CD4-positive, alpha-beta memory T cell (primary cell): ENCODE results near the gene SMC1B. TPM values are rescaled to one million over a fixed set of nuclear protein-coding genes. Genes with fewer than 3 reads are reported as not detected.
A peak's percentile ranks its signal among the peaks of the same experiment; 100 is the strongest.

Source experiments
- CTCF ChIA-PET: fragments of 350-600 bp; sonication (Branson Sonifier 250); formaldehyde crosslinking; loops from one replicate; lab custom pipeline; 2021; ENCODE audit warnings: inconsistent platforms; ENCODE audit not compliant: partially characterized antibody; lab: Charles Lee
- POLR2A ChIA-PET: fragments of 350-600 bp; sonication (Branson Sonifier 250); formaldehyde crosslinking; loops from one replicate; lab custom pipeline; 2021; ENCODE audit not compliant: partially characterized antibody; lab: Charles Lee
- DNase-seq, 5 donors: peaks; one replicate each; pipeline versions ENCODE4 v3.0.0 to v3.0.0-alpha.2; 2020 to 2022; ENCODE audit warnings: mixed read lengths in 1 of 5
- H3K27ac ChIP-seq: one replicate; pipeline ENCODE4 v1.7.0; 2013; ENCODE audit warnings: low read depth, low read length
- H3K27me3 ChIP-seq: 2 replicates; pipeline ENCODE4 v1.7.0; 2013; ENCODE audit warnings: mild to moderate bottlenecking, low read length, moderate library complexity; ENCODE audit not compliant: insufficient read depth
- H3K36me3 ChIP-seq: 2 replicates; pipeline ENCODE4 v1.7.0; 2013; ENCODE audit warnings: mild to moderate bottlenecking, low read length, moderate library complexity; ENCODE audit not compliant: insufficient read depth
- H3K4me1 ChIP-seq: 2 replicates; pipeline ENCODE4 v1.7.0; 2013; ENCODE audit warnings: mild to moderate bottlenecking, low read length, moderate library complexity; ENCODE audit not compliant: insufficient read depth
- H3K4me3 ChIP-seq, 2 donors: one replicate each; pipeline ENCODE4 v1.7.0; 2013; ENCODE audit warnings: low read length in 2 of 2, mild to moderate bottlenecking in 1 of 2
- H3K9me3 ChIP-seq, 2 donors: one replicate each; pipeline ENCODE4 v1.7.0; 2013; ENCODE audit warnings: low read length in 2 of 2, control low read depth in 1 of 2; ENCODE audit not compliant: control insufficient read depth in 1 of 2
- H3K27ac Mint-ChIP-seq, 7 donors: one replicate each; pipeline ENCODE4 v1.8.0; 2020 to 2021; ENCODE audit warnings: mixed read lengths in 7 of 7, mild to moderate bottlenecking in 6 of 7, inconsistent platforms in 3 of 7, moderate library complexity in 3 of 7
- H3K27me3 Mint-ChIP-seq, 2 donors: one replicate each; pipeline ENCODE4 v1.8.0; 2020 to 2021; ENCODE audit warnings: mixed read lengths in 2 of 2
- H3K36me3 Mint-ChIP-seq, 2 donors: one replicate each; pipeline ENCODE4 v1.8.0; 2020 to 2021; ENCODE audit warnings: mixed read lengths in 2 of 2, inconsistent platforms in 1 of 2, mild to moderate bottlenecking in 1 of 2
- H3K4me1 Mint-ChIP-seq, 4 donors: one replicate each; pipeline ENCODE4 v1.8.0; 2020 to 2021; ENCODE audit warnings: mixed read lengths in 4 of 4, mild to moderate bottlenecking in 1 of 4
- H3K4me3 Mint-ChIP-seq, 8 donors: one replicate each; pipeline ENCODE4 v1.8.0; 2020 to 2021; ENCODE audit warnings: mixed read lengths in 8 of 8, mild to moderate bottlenecking in 7 of 8, moderate library complexity in 6 of 8, inconsistent platforms in 3 of 8
- H3K9me3 Mint-ChIP-seq, 8 donors: one replicate each; pipeline ENCODE4 v1.8.0; 2020 to 2021; ENCODE audit warnings: mixed read lengths in 8 of 8, mild to moderate bottlenecking in 5 of 8, inconsistent platforms in 3 of 8, moderate library complexity in 1 of 8
- intact Hi-C: fragments of 100-400 bp; cut with micrococcal nuclease; formaldehyde crosslinking; loops from one replicate; pipeline ENCODE4 v1.15.1; 2023
- polyA plus RNA-seq, 2 donors: library from polyadenylated mRNA; unstranded; fragments of 300-500 nt; fragmentation: Illumina TruSeq; gene quantifications; one replicate each; pipeline ENCODE4 v1.2.3, GENCODE V29; 2021
- total RNA-seq, 2 experiments: library from RNA; stranded (reverse); gene quantifications; one replicate each; pipeline ENCODE4 v1.2.3, GENCODE V29; 2021

Gene SMC1B
- total and polyA plus RNA-seq, 4 experiments from 2014 or later = 0.08 TPM; not detected in 3

DNA sequence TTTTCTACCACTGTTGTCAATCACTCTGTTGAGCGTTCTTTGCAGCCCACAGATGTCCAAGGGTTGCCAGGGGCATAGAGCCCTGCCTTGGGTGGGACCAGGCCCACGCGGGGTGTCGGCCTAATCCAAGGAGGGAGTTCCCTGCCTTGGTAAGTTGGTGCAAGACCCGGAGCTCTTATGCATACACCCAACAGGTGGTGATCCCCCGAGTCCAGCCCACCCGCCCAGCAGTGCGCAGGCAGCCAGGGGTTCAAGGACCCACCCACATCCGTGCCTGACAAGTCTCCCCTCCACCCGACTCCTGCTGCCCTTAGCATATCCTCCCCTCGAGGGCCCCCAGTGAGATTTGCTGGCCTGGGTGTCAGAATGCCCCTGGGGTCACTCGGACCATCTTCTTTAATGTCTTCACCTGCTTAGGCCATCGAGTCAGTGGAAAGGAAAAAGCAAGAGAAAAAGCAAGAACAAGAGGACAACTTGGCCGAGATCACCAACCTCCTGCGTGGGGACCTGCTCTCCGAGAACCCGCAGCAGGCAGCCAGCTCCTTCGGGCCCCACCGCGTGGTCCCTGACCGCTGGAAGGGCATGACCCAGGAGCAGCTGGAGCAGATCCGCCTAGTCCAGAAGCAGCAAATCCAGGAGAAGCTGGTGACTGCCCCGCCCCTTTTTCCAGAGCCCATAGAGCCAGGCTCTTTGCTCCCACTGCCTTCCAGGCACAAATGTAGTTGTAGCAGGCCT, 12.3 kb upstream of the SMC1B start:
- Mint-ChIP-seq H3K4me1 (no peaks in the 10 kb centered on the region), H3K36me3 (no peaks in the 10 kb centered on the region), H3K27ac (peak overlapping the region in 1 of 7 donors; percentile 20), H3K9me3 (peaks cover 0 to 7% (median 0%) of the 10 kb centered on the region in 8 donors), H3K27me3 (no peaks in the 10 kb centered on the region), H3K4me3 (no peak overlapping the region)
- ChIA-PET POLR2A (no interaction called here), CTCF (interaction anchor here (1.1 kb wide), 1 partner anchor 12 kb away, joined by 3 read pairs; no protein-coding TSS in a partner anchor)
- intact Hi-C loops = no loop called here
- Histone ChIP-seq H3K4me3 (no peak overlapping the region), H3K36me3 (no peaks in the 10 kb centered on the region), H3K4me1 (no peaks in the 10 kb centered on the region), H3K9me3 (no peaks in the 10 kb centered on the region), H3K27ac (no peak overlapping the region), H3K27me3 (no peaks in the 10 kb centered on the region)
- no peak for DNase-seq

DNA sequence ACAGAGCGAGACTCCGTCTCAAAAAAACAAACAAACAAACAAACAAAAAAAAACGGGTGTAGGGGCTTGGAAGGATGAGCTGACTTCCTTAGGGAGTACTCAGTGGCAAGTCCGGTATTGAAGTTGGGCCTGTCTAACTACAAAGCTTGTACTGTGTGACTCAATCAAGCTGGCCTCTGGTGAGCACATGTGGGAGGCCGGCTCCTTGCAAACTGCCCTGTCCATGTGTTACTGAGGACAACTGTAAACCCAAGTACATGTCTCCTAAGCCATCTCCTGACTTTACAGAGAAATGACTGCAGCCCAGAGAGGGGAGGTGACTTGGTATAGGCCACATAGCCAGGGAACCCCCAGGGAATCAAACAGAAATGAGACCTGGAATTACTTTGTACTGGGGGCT, 11.7 kb upstream of the SMC1B start:
- intact Hi-C loops = no loop called here
- POLR2A ChIA-PET = no interaction called here
- H3K27me3 Mint-ChIP-seq = no peaks in the 10 kb centered on the region
- no peaks in the 10 kb centered on the region for H3K4me1 Mint-ChIP-seq
- no peak overlapping the region for H3K4me3 ChIP-seq
- no peak overlapping the region for H3K4me3 Mint-ChIP-seq
- no peaks in the 10 kb centered on the region for H3K36me3 ChIP-seq
- H3K9me3 ChIP-seq = no peaks in the 10 kb centered on the region
- H3K27me3 ChIP-seq = no peaks in the 10 kb centered on the region
- H3K27ac ChIP-seq = no peak overlapping the region
- H3K27ac Mint-ChIP-seq = no peak overlapping the region
- H3K36me3 Mint-ChIP-seq = no peaks in the 10 kb centered on the region
- H3K4me1 ChIP-seq = no peaks in the 10 kb centered on the region
- DNase-seq = no peak
- peaks cover 0 to 7% (median 0%) of the 10 kb centered on the region in 8 donors for H3K9me3 Mint-ChIP-seq
- CTCF ChIA-PET = interaction anchor here (1.1 kb wide), 1 partner anchor 12 kb away, joined by 3 read pairs; no protein-coding TSS in a partner anchor

- H3K4me1 ChIP-seq = no peaks in the 10 kb centered on the region
- no peak overlapping the region for H3K27ac Mint-ChIP-seq
- no peaks in the 10 kb centered on the region for H3K36me3 ChIP-seq
- H3K27ac ChIP-seq = no peak overlapping the region
- no peak overlapping the region for H3K4me3 Mint-ChIP-seq
- ChIA-PET CTCF (no interaction called here), POLR2A (no interaction called here)
- H3K4me1 Mint-ChIP-seq = no peaks in the 10 kb centered on the region
- H3K27me3 ChIP-seq = no peaks in the 10 kb centered on the region
- intact Hi-C loops = no loop called here
- H3K9me3 Mint-ChIP-seq = peaks cover 0 to 7% (median 0%) of the 10 kb centered on the region in 8 donors
- no peaks in the 10 kb centered on the region for H3K36me3 Mint-ChIP-seq
- no peak for DNase-seq
- H3K4me3 ChIP-seq = no peak overlapping the region
- no peaks in the 10 kb centered on the region for H3K9me3 ChIP-seq
- no peaks in the 10 kb centered on the region for H3K27me3 Mint-ChIP-seq
These were observed 10.9 kb upstream of the SMC1B start for GRCh38 chr22:45424241-45424731.

- H3K4me1 Mint-ChIP-seq = no peaks in the 10 kb centered on the region
- CTCF ChIA-PET = no interaction called here
- Histone ChIP-seq H3K4me1 (no peaks in the 10 kb centered on the region), H3K27ac (no peak overlapping the region), H3K9me3 (no peaks in the 10 kb centered on the region), H3K27me3 (no peaks in the 10 kb centered on the region), H3K36me3 (no peaks in the 10 kb centered on the region), H3K4me3 (no peak overlapping the region)
- DNase-seq = no peak
- intact Hi-C loops = no loop called here
- H3K36me3 Mint-ChIP-seq = no peaks in the 10 kb centered on the region
- no peak overlapping the region for H3K4me3 Mint-ChIP-seq
- POLR2A ChIA-PET = no interaction called here
- H3K9me3 Mint-ChIP-seq = peaks cover 0 to 7% (median 0%) of the 10 kb centered on the region in 8 donors
- H3K27me3 Mint-ChIP-seq = no peaks in the 10 kb centered on the region
- H3K27ac Mint-ChIP-seq = no peak overlapping the region
These were observed 10.1 kb upstream of the SMC1B start for GRCh38 chr22:45423524-45423923.

DNA sequence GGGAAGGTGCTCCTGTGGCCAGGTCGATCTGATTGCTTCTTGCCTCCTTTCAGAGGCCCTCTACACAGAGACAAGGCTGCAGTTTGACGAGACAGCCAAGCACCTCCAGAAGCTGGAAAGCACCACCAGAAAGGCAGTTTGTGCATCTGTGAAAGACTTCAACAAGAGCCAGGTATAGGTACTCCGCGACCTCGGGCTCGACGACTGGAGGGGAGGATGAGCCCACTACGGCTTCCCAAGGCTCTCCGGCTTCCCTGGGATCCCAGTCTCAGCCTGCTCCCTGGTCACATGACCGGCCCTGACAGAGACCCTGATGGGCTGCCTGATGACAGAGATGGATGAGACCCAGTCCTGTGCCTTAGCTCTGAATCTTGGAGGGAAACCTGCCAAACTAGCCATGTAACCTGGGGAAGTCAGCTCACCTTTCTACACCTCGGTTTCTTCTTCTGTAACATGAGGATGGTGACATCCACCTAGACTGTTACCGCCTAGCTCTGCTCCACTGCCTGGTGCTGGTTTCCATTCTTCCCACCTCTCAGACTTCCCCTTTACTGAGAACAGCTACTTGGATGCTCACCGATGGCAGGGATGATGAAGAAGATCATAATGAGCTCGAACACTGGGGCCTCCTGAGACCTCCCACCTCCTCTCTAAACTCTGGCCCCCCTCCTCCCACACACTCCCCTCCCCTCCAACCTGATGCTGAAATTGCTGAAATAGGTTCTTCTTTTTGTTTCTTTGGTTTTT, 9.0 kb upstream of the SMC1B start:
- no peaks in the 10 kb centered on the region for H3K4me1 Mint-ChIP-seq
- H3K36me3 Mint-ChIP-seq = no peaks in the 10 kb centered on the region
- no peaks in the 10 kb centered on the region for H3K9me3 ChIP-seq
- H3K36me3 ChIP-seq = no peaks in the 10 kb centered on the region
- H3K27ac Mint-ChIP-seq = no peak overlapping the region
- H3K27ac ChIP-seq = no peak overlapping the region
- intact Hi-C loops = no loop called here
- no peaks in the 10 kb centered on the region for H3K27me3 Mint-ChIP-seq
- no peaks in the 10 kb centered on the region for H3K27me3 ChIP-seq
- H3K9me3 Mint-ChIP-seq = peaks cover 0 to 7% (median 0%) of the 10 kb centered on the region in 8 donors
- no peak overlapping the region for H3K4me3 Mint-ChIP-seq
- no peak overlapping the region for H3K4me3 ChIP-seq
- POLR2A ChIA-PET = no interaction called here
- no peaks in the 10 kb centered on the region for H3K4me1 ChIP-seq
- CTCF ChIA-PET = no interaction called here
- no peak for DNase-seq

DNA sequence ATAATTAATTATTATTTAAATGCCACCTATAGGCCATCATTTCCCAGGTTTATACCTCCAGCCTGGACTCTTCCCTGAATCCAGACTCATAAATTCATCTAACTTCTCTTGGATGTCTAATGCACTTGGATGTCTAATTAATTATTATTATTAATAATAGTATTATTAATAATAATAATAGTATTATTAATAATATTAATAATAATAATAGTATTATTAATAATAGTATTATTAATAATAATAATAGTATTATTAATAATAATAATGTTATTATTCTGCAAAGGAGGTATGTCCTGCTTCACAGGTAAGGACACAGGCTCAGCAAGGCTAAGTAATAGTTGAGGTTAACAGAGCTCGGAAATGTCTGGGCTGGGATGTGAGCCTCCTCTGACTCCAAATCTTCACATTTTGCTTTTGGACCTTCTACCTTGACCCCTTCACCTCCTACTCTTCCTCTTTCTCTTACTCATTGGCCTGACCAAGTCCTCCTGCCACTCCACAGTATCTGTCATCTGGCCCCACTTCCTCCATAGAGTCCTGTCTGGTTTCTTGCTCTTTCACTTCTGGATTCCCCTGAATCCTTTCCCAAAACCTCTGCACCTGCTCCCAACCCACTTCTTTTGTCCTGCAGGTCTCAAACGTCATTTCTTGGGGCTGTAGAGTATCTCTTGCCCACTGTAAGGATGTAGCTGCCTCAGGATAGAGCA, 8.1 kb upstream of the SMC1B start:
- H3K27ac ChIP-seq = no peak overlapping the region
- DNase-seq = no peak
- Mint-ChIP-seq H3K36me3 (no peaks in the 10 kb centered on the region), H3K27ac (peak overlapping the region in 1 of 7 donors; percentile 42), H3K4me3 (no peak overlapping the region), H3K9me3 (peaks cover 0 to 4% (median 0%) of the 10 kb centered on the region in 8 donors), H3K4me1 (no peaks in the 10 kb centered on the region), H3K27me3 (no peaks in the 10 kb centered on the region)
- intact Hi-C loops = no loop called here
- no peaks in the 10 kb centered on the region for H3K9me3 ChIP-seq
- no peaks in the 10 kb centered on the region for H3K4me1 ChIP-seq
- no peak overlapping the region for H3K4me3 ChIP-seq
- POLR2A ChIA-PET = no interaction called here
- CTCF ChIA-PET = no interaction called here
- H3K27me3 ChIP-seq = no peaks in the 10 kb centered on the region
- H3K36me3 ChIP-seq = no peaks in the 10 kb centered on the region

DNA sequence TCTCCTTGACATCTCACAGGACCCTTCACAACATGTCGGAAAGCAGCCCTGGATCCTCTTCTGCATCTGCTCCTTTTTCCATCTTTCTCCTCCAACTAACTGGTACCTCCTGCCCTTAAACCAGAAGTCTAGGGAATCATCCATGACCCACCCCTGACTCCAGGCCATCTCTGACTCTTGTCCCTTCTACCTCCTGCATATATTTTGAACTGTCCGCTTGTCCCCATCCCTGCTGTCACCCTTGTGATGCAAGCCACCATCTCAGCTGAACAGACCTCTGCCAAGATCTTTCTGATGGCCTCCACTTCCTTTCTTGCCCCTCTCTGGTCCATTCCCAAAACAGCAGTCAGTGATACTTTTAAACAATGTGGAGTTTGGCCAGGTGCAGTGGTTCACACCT, 7.1 kb upstream of the SMC1B start:
- H3K4me1 ChIP-seq = no peaks in the 10 kb centered on the region
- no peaks in the 10 kb centered on the region for H3K36me3 ChIP-seq
- Mint-ChIP-seq H3K27ac (peak overlapping the region in 1 of 7 donors; percentile 31), H3K9me3 (no peaks in the 10 kb centered on the region), H3K4me1 (no peaks in the 10 kb centered on the region), H3K27me3 (no peaks in the 10 kb centered on the region), H3K4me3 (no peak overlapping the region), H3K36me3 (no peaks in the 10 kb centered on the region)
- H3K27ac ChIP-seq = no peak overlapping the region
- ChIA-PET CTCF (interaction anchor here (1.1 to 1.7 kb wide), 2 partner anchors 12 to 13 kb away, joined by 3 read pairs; no protein-coding TSS in a partner anchor), POLR2A (no interaction called here)
- H3K9me3 ChIP-seq = no peaks in the 10 kb centered on the region
- no peak for DNase-seq
- no peak overlapping the region for H3K4me3 ChIP-seq
- no peaks in the 10 kb centered on the region for H3K27me3 ChIP-seq
- intact Hi-C loops = no loop called here
